Colonic mucosa (tissue), 4 donors: ENCODE data around the gene DSN1. TPM values are rescaled to one million over a fixed set of nuclear protein-coding genes. Genes with fewer than 3 reads are reported as not detected.

ENCODE experiments used
- DNase-seq: peaks from one replicate; pipeline ENCODE4 v3.0.0-alpha.2; 2020
- H3K27ac ChIP-seq: fragments of 200-600 bp; one replicate; pipeline ENCODE4 v1.8.0; 2021
- H3K27me3 ChIP-seq: fragments of 200-600 bp; one replicate; pipeline ENCODE4 v1.8.0; 2021
- H3K36me3 ChIP-seq: fragments of 200-600 bp; one replicate; pipeline ENCODE4 v1.8.0; 2021
- H3K4me1 ChIP-seq: fragments of 200-600 bp; one replicate; pipeline ENCODE4 v1.8.0; 2021; ENCODE audit warnings: mild to moderate bottlenecking
- H3K4me3 ChIP-seq: fragments of 200-600 bp; one replicate; pipeline ENCODE4 v1.8.0; 2021
- H3K9ac ChIP-seq, 2 donors: one replicate each; pipeline ENCODE4 v1.7.0; 2013; ENCODE audit warnings: control low read depth in 2 of 2, low read depth in 2 of 2, low read length in 2 of 2
- H3K9me3 ChIP-seq: fragments of 200-600 bp; one replicate; pipeline ENCODE4 v1.8.0; 2021
- CTCF ChIP-seq: fragments of 200-600 bp; IDR thresholded peaks from one replicate; pipeline ENCODE4 v1.8.0; 2022; ENCODE audit warnings: antibody characterized with exemption, mild to moderate bottlenecking
- intact Hi-C: fragments of 100-400 bp; cut with DNase I; formaldehyde crosslinking; loops from one replicate; pipeline ENCODE4 v1.14.1; 2022
- total RNA-seq, 2 donors: library from RNA; stranded (reverse); fragmentation: NEBNext Ultra II Directional in 1 of 2; extraction: Animal tissue kit (Norgen Biotek cat#: 25700) in 1 of 2; gene quantifications; one replicate each; pipeline ENCODE4 v1.2.1, GENCODE V29; 2021
- donor health status: healthy.
- donor health status: DM: no; HTN: no; CAD: no.
- donor health status: DM: no; HTN: no; CAD: no.

DSN1 gene
- total RNA-seq, result 10 to 100 TPM; 10.9 to 24.2 TPM

GRCh38 chr20:36773597-36774390, at the start of gene DSN1:
Gene DSN1 (minus strand): TSS chr20:36773763. CDS start chr20:36771458, 2,305 bp downstream.
- peak; percentile 99 for DNase-seq
- no peaks in the 10 kb centered on the region for H3K27me3 ChIP-seq
- H3K9me3 ChIP-seq, result no peaks in the 10 kb centered on the region
- peak within 1 kb of the TSS; percentile 58 for H3K4me3 ChIP-seq
- peak within 1 kb of the TSS; percentile 89 for H3K27ac ChIP-seq
- intact Hi-C loops, result no loop called here
- H3K9ac ChIP-seq, result peak within 1 kb of the TSS; percentile 92 to 95
- H3K4me1 ChIP-seq, result peaks cover 10% of the 10 kb centered on the region
- no peaks in the 10 kb centered on the region for H3K36me3 ChIP-seq
- no peak for TF ChIP-seq CTCF

GRCh38 chr20:36823121-36823520, 49.6 kb upstream of the DSN1 start:
- no peak for TF ChIP-seq CTCF
- H3K9me3 ChIP-seq, result no peaks in the 10 kb centered on the region
- no peaks in the 10 kb centered on the region for H3K4me1 ChIP-seq
- no peak for DNase-seq
- no peaks in the 10 kb centered on the region for H3K27me3 ChIP-seq
- intact Hi-C loops, result no loop called here
- H3K4me3 ChIP-seq, result no peak overlapping the region
- no peak overlapping the region for H3K9ac ChIP-seq
- H3K27ac ChIP-seq, result no peak overlapping the region
- H3K36me3 ChIP-seq, result no peaks in the 10 kb centered on the region

GRCh38 chr20:36821964-36822437, 48.4 kb upstream of the DSN1 start:
- Histone ChIP-seq H3K9ac (no peak overlapping the region), H3K4me1 (no peaks in the 10 kb centered on the region), H3K9me3 (no peaks in the 10 kb centered on the region), H3K27me3 (no peaks in the 10 kb centered on the region), H3K36me3 (no peaks in the 10 kb centered on the region), H3K27ac (no peak overlapping the region), H3K4me3 (no peak overlapping the region)
- no peak for DNase-seq
- no peak for TF ChIP-seq CTCF
- intact Hi-C loops, result no loop called here

- intact Hi-C loops, result no loop called here
- no peak overlapping the region for H3K9ac ChIP-seq
- no peak overlapping the region for H3K27ac ChIP-seq
- H3K4me3 ChIP-seq, result no peak overlapping the region
- no peaks in the 10 kb centered on the region for H3K36me3 ChIP-seq
- H3K27me3 ChIP-seq, result no peaks in the 10 kb centered on the region
- no peak for TF ChIP-seq CTCF
- no peaks in the 10 kb centered on the region for H3K4me1 ChIP-seq
- no peaks in the 10 kb centered on the region for H3K9me3 ChIP-seq
- DNase-seq, result no peak
These were observed 47.4 kb upstream of the DSN1 start for GRCh38 chr20:36820928-36821327.

- no peaks in the 10 kb centered on the region for H3K27me3 ChIP-seq
- no peak for DNase-seq
- no peaks in the 10 kb centered on the region for H3K4me1 ChIP-seq
- H3K36me3 ChIP-seq, result no peaks in the 10 kb centered on the region
- no peaks in the 10 kb centered on the region for H3K9me3 ChIP-seq
- H3K9ac ChIP-seq, result no peak overlapping the region
- H3K4me3 ChIP-seq, result no peak overlapping the region
- TF ChIP-seq CTCF, result no peak
- intact Hi-C loops, result no loop called here
- no peak overlapping the region for H3K27ac ChIP-seq
These were observed 46.5 kb upstream of the DSN1 start for GRCh38 chr20:36820073-36820472.
